HCT116 (cell line): ENCODE data around the gene CFHR2.

Source experiments
- CBX3 ChIP-seq: IDR thresholded peaks from 2 replicates; pipeline ENCODE4 v1.6.1; 2012; ENCODE audit warnings: low read depth
- CEBPB ChIP-seq: IDR thresholded peaks from 2 replicates; pipeline ENCODE4 v1.6.1; 2012; ENCODE audit warnings: low read depth
- EZH2 ChIP-seq: fragments of 200-600 bp; sonication (generic); IDR thresholded peaks from 2 replicates; pipeline ENCODE4 v1.6.1; 2017; ENCODE audit warnings: antibody characterized with exemption, mixed run types
- EZH2phosphoT487 ChIP-seq: fragments of 200-600 bp; IDR thresholded peaks from 2 replicates; pipeline ENCODE4 v1.6.1; 2018; ENCODE audit warnings: antibody characterized with exemption, borderline replicate concordance
- FOSL1 ChIP-seq: IDR thresholded peaks from 2 replicates; pipeline ENCODE4 v1.6.1; 2012; ENCODE audit warnings: low read depth
- POLR2A ChIP-seq: IDR thresholded peaks from 2 replicates; pipeline ENCODE4 v1.7.0; 2011; ENCODE audit warnings: borderline replicate concordance; ENCODE audit not compliant: insufficient read depth, insufficient read length; ENCODE audit errors: extremely low read depth
- SIN3A ChIP-seq: IDR thresholded peaks from 2 replicates; pipeline ENCODE4 v1.6.1; 2012; ENCODE audit warnings: low read depth
- SP1 ChIP-seq: IDR thresholded peaks from 2 replicates; pipeline ENCODE4 v1.6.1; 2012; ENCODE audit warnings: low read depth
- SRF ChIP-seq: IDR thresholded peaks from 2 replicates; pipeline ENCODE4 v1.6.1; 2012; ENCODE audit warnings: low read depth
- YY1 ChIP-seq: IDR thresholded peaks from 2 replicates; pipeline ENCODE4 v1.6.1; 2011; ENCODE audit warnings: low read length, low read depth, moderate library complexity, mild to moderate bottlenecking; ENCODE audit not compliant: insufficient replicate concordance; ENCODE audit errors: extremely low read depth
- TF ChIP-seq, protein P1 (sequence below), 3 experiments: fragments of 200-600 bp in 1 of 3; sonication (generic) in 1 of 3; IDR thresholded peaks in 2 of 3; conservative IDR thresholded peaks in 1 of 3; 2 replicates each; pipeline ENCODE4 v1.5.1; 2012 to 2017; ENCODE audit warnings: low read depth in 2 of 3, low read length in 2 of 3, antibody characterized with exemption in 1 of 3, borderline replicate concordance in 1 of 3, control low read depth in 1 of 3, mild to moderate bottlenecking in 1 of 3, mixed read lengths in 1 of 3, mixed run types in 1 of 3, moderate library complexity in 1 of 3; ENCODE audit not compliant: insufficient read depth in 1 of 3
- TF ChIP-seq, protein P2 (sequence below): IDR thresholded peaks from 2 replicates; pipeline ENCODE4 v1.6.1; 2012; ENCODE audit warnings: low read depth
- TF ChIP-seq, protein P3 (sequence below): IDR thresholded peaks from 2 replicates; pipeline ENCODE4 v1.6.1; 2012

DNA sequence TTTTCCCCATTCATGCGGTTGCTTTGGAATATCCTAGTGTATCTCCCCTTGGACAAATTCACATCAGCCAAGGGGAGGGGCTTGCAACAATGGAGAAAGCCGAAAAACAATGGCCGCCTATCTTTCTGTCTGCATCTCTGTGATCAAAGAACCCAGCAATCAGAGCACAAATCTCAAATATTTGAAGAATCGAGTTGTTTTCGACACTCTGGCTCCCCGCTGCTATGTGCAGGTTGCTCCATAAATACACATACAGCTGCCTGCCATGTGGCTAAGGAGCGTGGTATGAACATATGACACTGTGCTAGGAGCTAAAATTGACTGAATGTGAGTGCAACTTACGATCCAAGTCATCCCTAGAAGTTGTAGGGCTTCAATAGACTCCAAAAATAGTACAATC, 47.2 kb upstream of the CFHR2 start:
- TF ChIP-seq CBX3 (no peak), SIN3A (no peak), EZH2 (no peak), CEBPB (no peak), POLR2A (no peak), EZH2phosphoT487 (no peak), YY1 (no peak), FOSL1 (no peak), SRF (no peak), SP1 (no peak)
- TF ChIP-seq, protein P1, sequence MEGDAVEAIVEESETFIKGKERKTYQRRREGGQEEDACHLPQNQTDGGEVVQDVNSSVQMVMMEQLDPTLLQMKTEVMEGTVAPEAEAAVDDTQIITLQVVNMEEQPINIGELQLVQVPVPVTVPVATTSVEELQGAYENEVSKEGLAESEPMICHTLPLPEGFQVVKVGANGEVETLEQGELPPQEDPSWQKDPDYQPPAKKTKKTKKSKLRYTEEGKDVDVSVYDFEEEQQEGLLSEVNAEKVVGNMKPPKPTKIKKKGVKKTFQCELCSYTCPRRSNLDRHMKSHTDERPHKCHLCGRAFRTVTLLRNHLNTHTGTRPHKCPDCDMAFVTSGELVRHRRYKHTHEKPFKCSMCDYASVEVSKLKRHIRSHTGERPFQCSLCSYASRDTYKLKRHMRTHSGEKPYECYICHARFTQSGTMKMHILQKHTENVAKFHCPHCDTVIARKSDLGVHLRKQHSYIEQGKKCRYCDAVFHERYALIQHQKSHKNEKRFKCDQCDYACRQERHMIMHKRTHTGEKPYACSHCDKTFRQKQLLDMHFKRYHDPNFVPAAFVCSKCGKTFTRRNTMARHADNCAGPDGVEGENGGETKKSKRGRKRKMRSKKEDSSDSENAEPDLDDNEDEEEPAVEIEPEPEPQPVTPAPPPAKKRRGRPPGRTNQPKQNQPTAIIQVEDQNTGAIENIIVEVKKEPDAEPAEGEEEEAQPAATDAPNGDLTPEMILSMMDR (IDR thresholded peaks at IDR 0.05 in 2 of 3, conservative IDR thresholded peaks at IDR 0.05 in 1 of 3; ENCODE audit: borderline replicate concordance in 1 of 3, insufficient read depth in 1 of 3, low read depth in 2 of 3, low read length in 2 of 3) = no peak
- TF ChIP-seq, protein P2, sequence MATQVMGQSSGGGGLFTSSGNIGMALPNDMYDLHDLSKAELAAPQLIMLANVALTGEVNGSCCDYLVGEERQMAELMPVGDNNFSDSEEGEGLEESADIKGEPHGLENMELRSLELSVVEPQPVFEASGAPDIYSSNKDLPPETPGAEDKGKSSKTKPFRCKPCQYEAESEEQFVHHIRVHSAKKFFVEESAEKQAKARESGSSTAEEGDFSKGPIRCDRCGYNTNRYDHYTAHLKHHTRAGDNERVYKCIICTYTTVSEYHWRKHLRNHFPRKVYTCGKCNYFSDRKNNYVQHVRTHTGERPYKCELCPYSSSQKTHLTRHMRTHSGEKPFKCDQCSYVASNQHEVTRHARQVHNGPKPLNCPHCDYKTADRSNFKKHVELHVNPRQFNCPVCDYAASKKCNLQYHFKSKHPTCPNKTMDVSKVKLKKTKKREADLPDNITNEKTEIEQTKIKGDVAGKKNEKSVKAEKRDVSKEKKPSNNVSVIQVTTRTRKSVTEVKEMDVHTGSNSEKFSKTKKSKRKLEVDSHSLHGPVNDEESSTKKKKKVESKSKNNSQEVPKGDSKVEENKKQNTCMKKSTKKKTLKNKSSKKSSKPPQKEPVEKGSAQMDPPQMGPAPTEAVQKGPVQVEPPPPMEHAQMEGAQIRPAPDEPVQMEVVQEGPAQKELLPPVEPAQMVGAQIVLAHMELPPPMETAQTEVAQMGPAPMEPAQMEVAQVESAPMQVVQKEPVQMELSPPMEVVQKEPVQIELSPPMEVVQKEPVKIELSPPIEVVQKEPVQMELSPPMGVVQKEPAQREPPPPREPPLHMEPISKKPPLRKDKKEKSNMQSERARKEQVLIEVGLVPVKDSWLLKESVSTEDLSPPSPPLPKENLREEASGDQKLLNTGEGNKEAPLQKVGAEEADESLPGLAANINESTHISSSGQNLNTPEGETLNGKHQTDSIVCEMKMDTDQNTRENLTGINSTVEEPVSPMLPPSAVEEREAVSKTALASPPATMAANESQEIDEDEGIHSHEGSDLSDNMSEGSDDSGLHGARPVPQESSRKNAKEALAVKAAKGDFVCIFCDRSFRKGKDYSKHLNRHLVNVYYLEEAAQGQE = no peak
- TF ChIP-seq, protein P3, sequence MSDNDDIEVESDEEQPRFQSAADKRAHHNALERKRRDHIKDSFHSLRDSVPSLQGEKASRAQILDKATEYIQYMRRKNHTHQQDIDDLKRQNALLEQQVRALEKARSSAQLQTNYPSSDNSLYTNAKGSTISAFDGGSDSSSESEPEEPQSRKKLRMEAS = no peak
